ENCODE results near the gene DNAI2. TPM values are rescaled to one million over a fixed set of nuclear protein-coding genes. Genes with fewer than 3 reads are reported as not detected.

DNAI2 gene
- polyA plus RNA-seq, 2 of the 4 experiments (the other 2 are of a cell fraction): not detected

DNA sequence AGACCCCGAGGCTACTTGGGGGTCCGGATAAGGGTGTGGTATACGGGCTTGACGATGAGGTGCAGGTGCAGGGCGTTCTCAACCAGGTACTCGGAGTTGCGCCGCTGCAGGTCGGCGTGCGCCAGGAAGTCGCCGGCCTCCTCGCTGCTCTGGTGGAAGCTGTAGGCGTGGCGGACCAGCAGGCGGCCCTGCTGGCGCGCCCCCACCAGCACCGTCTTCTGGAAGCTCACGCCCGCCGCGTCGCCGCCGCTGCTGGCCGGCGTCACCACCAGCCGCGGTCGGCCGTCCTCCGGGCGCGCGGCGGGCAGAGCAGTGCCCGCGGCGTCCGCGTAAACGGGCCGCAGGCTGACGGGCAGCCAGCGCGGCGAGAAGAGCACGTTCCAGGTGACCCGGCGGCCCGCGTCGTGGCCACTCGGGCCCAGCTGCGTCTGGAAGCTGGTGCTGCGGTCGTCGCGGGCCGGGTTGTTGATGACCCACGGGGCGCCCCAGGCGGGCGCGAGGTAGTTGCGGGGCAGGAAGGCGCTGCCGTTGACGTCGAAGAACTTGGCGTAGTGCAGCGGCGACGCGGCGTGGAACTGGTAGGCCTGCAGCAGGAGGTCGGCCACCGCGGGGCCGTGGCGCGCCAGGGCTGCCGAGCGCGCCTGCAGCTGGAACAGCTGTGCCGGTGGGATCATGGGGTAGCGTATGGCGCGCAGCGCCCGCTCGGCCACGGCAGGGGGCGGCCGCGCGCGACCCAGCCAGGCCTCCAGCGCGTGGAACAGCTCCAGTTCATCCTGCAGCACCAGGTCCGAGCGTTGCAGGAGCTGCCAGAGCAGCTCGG lies 82.8 kb downstream of the DNAI2 start:
- Histone ChIP-seq H3K9me3 (no peaks in the 10 kb centered on the region), H3K27ac (no peak overlapping the region; a peak in 1 of 6 replicates), H3K4me2 (peak overlapping the region; percentile 78), H3K4me3 (peak overlapping the region; percentile 33), H3K4me1 (peaks cover 17% of the 10 kb centered on the region; the same call in 1 of the 3 replicates)
- no peak for TF ChIP-seq SMC3 (IDR thresholded peaks at IDR 0.05)
- no peak for TF ChIP-seq USF2 (IDR thresholded peaks at IDR 0.05)
- 22% methylated on average over 44 of the region's 105 CpGs for WGBS (ENCODE audit: missing lambda C conversion rate)
- POLR2A ChIA-PET: no interaction called here
- CTCF ChIA-PET: interaction anchor here (0.7 to 34.5 kb wide), 15 partner anchors 10 to 185 kb away, joined by 3 to 674 read pairs (median 5); partner anchors contain the start of genes BTBD17 and GPR142
- ATAC-seq (no peak), FAIRE-seq (no peak), DNase-seq (ENCODE audit: low read depth in 1 of 2, low spot score in 1 of 2) (peak in 1 of 2 experiments; percentile 24)

- WGBS (ENCODE audit: missing lambda C conversion rate): 80% methylated on average over 31 of the region's 32 CpGs
- Histone ChIP-seq H3K9me3 (no peaks in the 10 kb centered on the region), H3K27ac (no peak overlapping the region), H3K4me3 (no peak overlapping the region), H3K4me1 (peaks cover 14% of the 10 kb centered on the region; the same call in 1 of the 3 replicates), H3K4me2 (peak overlapping the region; percentile 78; the same call in 2 of the 3 replicates)
- DNase-seq (ENCODE audit: low read depth in 1 of 2, low spot score in 1 of 2): no peak
- ChIA-PET POLR2A (interaction anchor here (0.5 kb wide), 1 partner anchor 180 kb away, joined by 3 read pairs; no protein-coding TSS in a partner anchor), CTCF (interaction anchor here (0.7 to 34.5 kb wide), 12 partner anchors 12 to 184 kb away, joined by 3 to 674 read pairs (median 4); partner anchors contain the start of genes BTBD17 and GPR142)
- TF ChIP-seq SREBF2 (IDR thresholded peaks at IDR 0.05): no peak
- TF ChIP-seq PBX3 (IDR thresholded peaks at IDR 0.05): no peak
- TF ChIP-seq USF2 (IDR thresholded peaks at IDR 0.05): no peak
- no peak for TF ChIP-seq MYC (IDR thresholded peaks at IDR 0.05; ENCODE audit: borderline replicate concordance, low read length)
- no peak for TF ChIP-seq CEBPB (IDR thresholded peaks at IDR 0.05)
- TF ChIP-seq FOSB (CRISPR knock-in tag; IDR thresholded peaks at IDR 0.05): no peak
- no peak for TF ChIP-seq TFCP2L1 (CRISPR knock-in tag; IDR thresholded peaks at IDR 0.05)
- no peak for TF ChIP-seq BHLHE40 (IDR thresholded peaks at IDR 0.05; ENCODE audit: low read depth, low read length)
- TF ChIP-seq, protein P1, sequence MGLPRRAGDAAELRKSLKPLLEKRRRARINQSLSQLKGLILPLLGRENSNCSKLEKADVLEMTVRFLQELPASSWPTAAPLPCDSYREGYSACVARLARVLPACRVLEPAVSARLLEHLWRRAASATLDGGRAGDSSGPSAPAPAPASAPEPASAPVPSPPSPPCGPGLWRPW (IDR thresholded peaks at IDR 0.05): no peak
- no peak for TF ChIP-seq KDM5A (IDR thresholded peaks at IDR 0.05)
- TF ChIP-seq EHMT2 (IDR thresholded peaks at IDR 0.05; ENCODE audit: low read depth): no peak
- TF ChIP-seq ZFP36 (IDR thresholded peaks at IDR 0.05; ENCODE audit: borderline replicate concordance, partially characterized antibody): no peak
- TF ChIP-seq CHD4 (IDR thresholded peaks at IDR 0.05; ENCODE audit: borderline replicate concordance): no peak
- no peak for TF ChIP-seq ESRRA (IDR thresholded peaks at IDR 0.05; ENCODE audit: borderline replicate concordance, low read length)
- no peak for TF ChIP-seq TP53 (CRISPR knock-in tag; IDR thresholded peaks at IDR 0.05)
- no peak for ATAC-seq
- FAIRE-seq: no peak
Observed at GRCh38 chr17:74357466-74357809, 83.4 kb downstream of the DNAI2 start.

DNA sequence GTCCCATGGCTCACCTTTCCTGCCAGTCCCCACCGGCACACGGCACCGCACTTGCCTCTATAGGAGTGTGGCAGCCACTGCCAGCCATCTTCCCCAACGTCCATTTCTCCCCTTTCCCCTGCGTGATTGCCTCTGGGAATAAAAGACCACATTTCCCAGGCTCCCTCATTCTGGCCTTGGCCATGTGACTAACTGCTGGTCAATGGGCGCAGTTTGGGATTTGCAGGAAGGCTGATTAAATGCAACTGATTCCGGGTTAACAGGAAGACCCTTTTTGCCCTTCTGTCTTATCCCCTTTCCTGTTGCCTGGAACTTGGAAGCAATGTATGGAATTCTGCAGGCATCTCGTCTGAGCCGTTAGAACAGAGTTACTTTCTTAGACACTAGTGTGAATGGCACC lies 84.7 kb downstream of the DNAI2 start:
- H3K9me3 ChIP-seq: no peaks in the 10 kb centered on the region
- H3K4me2 ChIP-seq: no peak overlapping the region
- ChIA-PET POLR2A (no interaction called here), CTCF (interaction anchor here (0.8 to 34.5 kb wide), 8 partner anchors 12 to 183 kb away, joined by 3 to 674 read pairs (median 8); partner anchors contain the start of genes BTBD17 and GPR142)
- DNase-seq (ENCODE audit: low read depth in 1 of 2, low spot score in 1 of 2) (peak in 1 of 2 experiments; percentile 35), FAIRE-seq (no peak), ATAC-seq (no peak)
- no peak overlapping the region for H3K27ac ChIP-seq
- TF ChIP-seq ESRRA (IDR thresholded peaks at IDR 0.05; ENCODE audit: borderline replicate concordance, low read length) (no peak), JUN (IDR thresholded peaks at IDR 0.05) (no peak), RFX5 (IDR thresholded peaks at IDR 0.05) (no peak), USF2 (IDR thresholded peaks at IDR 0.05) (peak; percentile 46; the same call in 1 of the 2 replicates), ZNF302 (CRISPR knock-in tag; IDR thresholded peaks at IDR 0.05) (no peak), ZFP36 (IDR thresholded peaks at IDR 0.05; ENCODE audit: borderline replicate concordance, partially characterized antibody) (no peak)
- TF ChIP-seq, protein P2, sequence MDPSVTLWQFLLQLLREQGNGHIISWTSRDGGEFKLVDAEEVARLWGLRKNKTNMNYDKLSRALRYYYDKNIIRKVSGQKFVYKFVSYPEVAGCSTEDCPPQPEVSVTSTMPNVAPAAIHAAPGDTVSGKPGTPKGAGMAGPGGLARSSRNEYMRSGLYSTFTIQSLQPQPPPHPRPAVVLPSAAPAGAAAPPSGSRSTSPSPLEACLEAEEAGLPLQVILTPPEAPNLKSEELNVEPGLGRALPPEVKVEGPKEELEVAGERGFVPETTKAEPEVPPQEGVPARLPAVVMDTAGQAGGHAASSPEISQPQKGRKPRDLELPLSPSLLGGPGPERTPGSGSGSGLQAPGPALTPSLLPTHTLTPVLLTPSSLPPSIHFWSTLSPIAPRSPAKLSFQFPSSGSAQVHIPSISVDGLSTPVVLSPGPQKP (IDR thresholded peaks at IDR 0.05; ENCODE audit: low read depth, low read length): no peak
- H3K4me1 ChIP-seq: peaks cover 14% of the 10 kb centered on the region; the same call in 1 of the 3 replicates
- 50% methylated on average over 9 of the region's 9 CpGs for WGBS (ENCODE audit: missing lambda C conversion rate)
- H3K4me3 ChIP-seq: no peak overlapping the region
